Right cardiac atrium (tissue), 5 donors: ENCODE data around the gene RBM26. TPM values are rescaled to one million over a fixed set of nuclear protein-coding genes. Genes with fewer than 3 reads are reported as not detected.

ENCODE experiments used
- ATAC-seq, 2 donors: fragments of 200-7000 bp; cut with Tn5 transposase; one replicate each; pipeline versions ENCODE4 v1.8.0 to v1.9.1; 2020; ENCODE audit warnings: moderate library complexity in 2 of 2, mild to moderate bottlenecking in 1 of 2
- DNase-seq, 3 donors: peaks; one replicate each; pipeline ENCODE4 v3.0.0-alpha.2; 2020
- H3K27ac ChIP-seq: one replicate; pipeline ENCODE4 v1.5.1; 2013; ENCODE audit warnings: mild to moderate bottlenecking, low read length, control low read depth, moderate library complexity
- H3K27me3 ChIP-seq: one replicate; pipeline ENCODE4 v1.6.1; 2013; ENCODE audit not compliant: control insufficient read depth, insufficient read depth
- H3K4me1 ChIP-seq: one replicate; pipeline ENCODE4 v1.6.1; 2013; ENCODE audit warnings: low read length; ENCODE audit not compliant: control insufficient read depth, insufficient read depth
- H3K4me3 ChIP-seq: one replicate; pipeline ENCODE4 v1.5.1; 2013; ENCODE audit warnings: low read length, control low read depth
- H3K9me3 ChIP-seq: one replicate; pipeline ENCODE4 v1.6.1; 2013; ENCODE audit warnings: low read length; ENCODE audit not compliant: control insufficient read depth
- WGBS: extraction: QIAGEN DNeasy Blood & Tissue Kit; methylation state at CpG from one replicate; pipeline ENCODE4 v1.1.7; 2013; 5-methylcytosine and 5-hydroxymethylcytosine counted together
- intact Hi-C, 4 donors: fragments of 100-400 bp; cut with DNase I; formaldehyde crosslinking; loops; one replicate each; pipeline versions ENCODE4 v1.11.0 to v1.14.0; 2022 to 2023
- polyA plus RNA-seq: library from polyadenylated mRNA; stranded (reverse); fragments of 200-250 nt; gene quantifications from one replicate; pipeline ENCODE4 v1.2.3, GENCODE V29; 2013
- total RNA-seq, 4 donors: library from RNA; stranded (reverse); fragmentation: NEBNext Ultra II Directional; extraction: Animal tissue kit (Norgen Biotek cat#: 25700); gene quantifications; one replicate each; pipeline ENCODE4 v1.2.1, GENCODE V29; 2021
- donor health status: healthy with polysubstance abuse.
- donor health status: DM: no; HTN: yes; CAD: no.
- donor health status: DM: no; HTN: no; CAD: no.
- donor health status: DM: no; HTN: yes; CAD: no; lungs with severe emphysema.
- donor health status: DM: yes; HTN: yes; CAD: no.

Gene RBM26
- total and polyA plus RNA-seq, 5 donors, result 14.5 to 28.2 (median 26.6) TPM

GRCh38 chr13:79336966-79337365 lies 69.1 kb downstream of the RBM26 start:
- no peak overlapping the region for H3K27ac ChIP-seq
- intact Hi-C loops, result no loop called here
- peak in 1 of 3 donors; percentile 21 for DNase-seq
- no peak overlapping the region for H3K4me3 ChIP-seq
- ATAC-seq, result no peak
- 84% methylated on average over 12 of the region's 12 CpGs for whole genome bisulfite sequencing
- no peaks in the 10 kb centered on the region for H3K4me1 ChIP-seq
- H3K9me3 ChIP-seq, result no peaks in the 10 kb centered on the region
- no peaks in the 10 kb centered on the region for H3K27me3 ChIP-seq

GRCh38 chr13:79328510-79328909 lies 77.5 kb downstream of the RBM26 start:
- WGBS, result 94% methylated on average over 1 of the region's 1 CpG
- H3K4me3 ChIP-seq, result no peak overlapping the region
- H3K9me3 ChIP-seq, result no peaks in the 10 kb centered on the region
- no peak overlapping the region for H3K27ac ChIP-seq
- DNase-seq (no peak), ATAC-seq (no peak)
- no peaks in the 10 kb centered on the region for H3K27me3 ChIP-seq
- no peaks in the 10 kb centered on the region for H3K4me1 ChIP-seq
- intact Hi-C loops, result no loop called here

DNA sequence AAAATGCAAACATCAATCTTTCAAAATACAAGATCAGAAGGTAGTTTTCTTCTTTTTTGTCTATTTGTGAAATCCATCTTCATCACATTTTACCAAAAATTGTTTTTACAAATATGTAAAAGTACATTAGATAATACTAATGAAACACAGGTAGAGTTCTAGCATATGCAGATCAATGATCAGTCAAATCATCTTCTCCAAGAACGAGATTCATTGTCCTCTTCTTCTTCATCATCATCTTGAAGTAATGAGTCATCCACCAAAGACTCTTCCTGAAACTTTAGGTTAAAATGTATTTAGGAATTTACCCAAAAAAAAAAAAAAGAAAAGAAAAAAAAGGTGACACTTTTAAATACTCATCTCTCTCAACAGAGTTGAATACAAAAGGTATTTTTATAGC lies 85.6 kb downstream of the RBM26 start:
- intact Hi-C loops, result no loop called here
- no peak overlapping the region for H3K4me3 ChIP-seq
- H3K4me1 ChIP-seq, result no peaks in the 10 kb centered on the region
- H3K27me3 ChIP-seq, result no peaks in the 10 kb centered on the region
- 94% methylated on average over 1 of the region's 1 CpG for WGBS
- ATAC-seq, result no peak
- no peaks in the 10 kb centered on the region for H3K9me3 ChIP-seq
- no peak overlapping the region for H3K27ac ChIP-seq
- DNase-seq, result no peak

- no peak overlapping the region for H3K4me3 ChIP-seq
- DNase-seq (no peak), ATAC-seq (no peak)
- H3K27ac ChIP-seq, result no peak overlapping the region
- intact Hi-C loops, result no loop called here
- WGBS, result 85% methylated on average over 4 of the region's 4 CpGs
- no peaks in the 10 kb centered on the region for H3K4me1 ChIP-seq
- H3K9me3 ChIP-seq, result no peaks in the 10 kb centered on the region
- no peaks in the 10 kb centered on the region for H3K27me3 ChIP-seq
Measured at GRCh38 chr13:79318664-79319063, 87.4 kb downstream of the RBM26 start.

DNA sequence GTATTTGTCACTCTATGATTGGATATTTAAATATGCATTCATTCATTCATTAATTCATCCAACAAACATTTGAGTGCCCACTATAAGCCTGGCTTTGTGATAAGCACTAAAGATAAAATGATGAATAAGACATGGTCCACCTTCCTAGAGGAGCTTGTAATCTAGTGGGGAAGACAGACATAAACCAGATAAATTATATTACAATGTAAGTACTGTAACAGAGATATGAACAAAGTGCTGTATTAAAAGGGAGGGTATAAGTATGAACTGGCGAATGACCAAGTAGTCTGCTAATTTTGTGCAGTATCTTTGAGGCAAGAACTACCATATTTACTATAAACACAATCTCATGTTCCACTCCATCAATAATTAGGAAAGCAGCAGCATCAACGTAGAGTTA lies 88.2 kb downstream of the RBM26 start:
- no peak for DNase-seq
- Histone ChIP-seq H3K9me3 (no peaks in the 10 kb centered on the region), H3K27ac (no peak overlapping the region), H3K27me3 (no peaks in the 10 kb centered on the region), H3K4me1 (no peaks in the 10 kb centered on the region), H3K4me3 (no peak overlapping the region)
- WGBS, result 88% methylated on average over 2 of the region's 2 CpGs
- intact Hi-C loops, result no loop called here
- no peak for ATAC-seq

DNA sequence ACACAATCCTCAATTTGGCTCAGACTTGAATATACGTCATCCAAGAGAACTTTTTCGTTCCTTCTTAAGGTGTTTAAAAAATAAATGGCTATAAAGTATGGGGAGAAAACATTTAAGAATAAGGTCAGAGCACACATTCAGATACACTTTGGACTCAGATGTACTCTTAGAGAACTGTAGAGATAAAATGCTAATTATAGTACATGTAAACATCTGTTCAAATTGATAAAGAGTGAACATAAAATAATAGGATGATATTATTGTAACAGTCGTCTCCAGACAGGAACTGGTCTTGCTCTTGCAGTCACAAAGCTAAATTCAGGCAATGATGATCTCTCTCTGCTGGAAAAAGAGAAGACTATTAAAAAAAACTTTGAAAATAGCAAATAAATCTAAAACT lies 91.4 kb downstream of the RBM26 start:
- no peaks in the 10 kb centered on the region for H3K4me1 ChIP-seq
- no peak overlapping the region for H3K27ac ChIP-seq
- H3K4me3 ChIP-seq, result no peak overlapping the region
- intact Hi-C loops, result no loop called here
- peak; percentile 19 to 26 for ATAC-seq
- no peaks in the 10 kb centered on the region for H3K27me3 ChIP-seq
- H3K9me3 ChIP-seq, result no peaks in the 10 kb centered on the region
- no peak for DNase-seq
- WGBS, result 22% methylated on average over 3 of the region's 3 CpGs

DNA sequence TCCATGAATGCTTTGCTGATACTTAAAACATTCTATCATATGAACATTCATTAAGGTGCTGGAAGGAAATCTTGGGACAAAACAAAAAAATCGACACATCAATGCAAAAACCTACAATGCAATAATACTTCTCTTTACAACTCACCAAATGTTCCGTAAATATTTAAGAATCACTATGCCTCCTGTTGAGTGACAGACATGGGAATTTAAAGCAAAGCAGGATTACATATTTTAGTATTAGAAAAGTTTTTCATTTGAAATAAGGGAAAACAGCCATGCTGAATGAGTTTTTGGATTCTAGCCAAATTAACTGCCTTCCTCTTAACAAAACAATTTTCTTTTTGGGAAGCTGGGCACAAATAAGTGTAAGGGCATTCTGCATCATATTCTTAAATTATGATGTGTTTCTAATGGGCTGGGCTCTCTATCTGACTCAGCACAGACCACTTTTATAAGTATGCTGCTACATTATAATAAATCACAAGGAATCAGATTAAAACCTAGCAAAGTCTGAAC lies 93.7 kb downstream of the RBM26 start:
- no peak for ATAC-seq
- no peaks in the 10 kb centered on the region for H3K4me1 ChIP-seq
- H3K9me3 ChIP-seq, result no peaks in the 10 kb centered on the region
- WGBS, result 49% methylated on average over 2 of the region's 2 CpGs
- no peaks in the 10 kb centered on the region for H3K27me3 ChIP-seq
- no peak for DNase-seq
- intact Hi-C loops, result no loop called here
- no peak overlapping the region for H3K27ac ChIP-seq
- H3K4me3 ChIP-seq, result no peak overlapping the region

DNA sequence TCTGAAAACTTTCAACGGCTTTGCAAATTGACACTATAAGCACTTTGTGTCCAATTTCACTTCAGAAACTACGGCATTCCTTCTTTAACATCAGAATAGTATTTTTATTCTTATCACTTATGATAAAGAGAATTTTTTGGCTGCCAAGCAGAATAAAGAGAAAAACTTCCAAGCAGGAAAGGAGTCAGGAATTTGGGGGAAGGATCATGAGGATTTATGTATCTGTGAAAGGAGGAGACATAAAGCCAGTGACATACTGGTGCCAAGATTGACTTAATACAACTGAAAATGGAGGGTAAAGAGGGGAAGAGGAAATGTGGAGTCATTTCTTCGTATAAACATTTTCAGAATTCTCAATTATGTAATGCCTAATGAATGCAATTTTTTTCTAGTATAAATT lies 94.7 kb downstream of the RBM26 start:
- H3K4me3 ChIP-seq, result no peak overlapping the region
- no peak for DNase-seq
- no peaks in the 10 kb centered on the region for H3K4me1 ChIP-seq
- WGBS, result 32% methylated on average over 3 of the region's 3 CpGs
- no peak overlapping the region for H3K27ac ChIP-seq
- ATAC-seq, result no peak
- no peaks in the 10 kb centered on the region for H3K27me3 ChIP-seq
- intact Hi-C loops, result no loop called here
- no peaks in the 10 kb centered on the region for H3K9me3 ChIP-seq

GRCh38 chr13:79309690-79310089 lies 96.4 kb downstream of the RBM26 start:
- no peaks in the 10 kb centered on the region for H3K4me1 ChIP-seq
- no peak overlapping the region for H3K4me3 ChIP-seq
- no peak for ATAC-seq
- no peak overlapping the region for H3K27ac ChIP-seq
- H3K27me3 ChIP-seq, result no peaks in the 10 kb centered on the region
- intact Hi-C loops, result no loop called here
- WGBS, result 86% methylated on average over 9 of the region's 9 CpGs
- H3K9me3 ChIP-seq, result no peaks in the 10 kb centered on the region
- DNase-seq, result no peak

DNA sequence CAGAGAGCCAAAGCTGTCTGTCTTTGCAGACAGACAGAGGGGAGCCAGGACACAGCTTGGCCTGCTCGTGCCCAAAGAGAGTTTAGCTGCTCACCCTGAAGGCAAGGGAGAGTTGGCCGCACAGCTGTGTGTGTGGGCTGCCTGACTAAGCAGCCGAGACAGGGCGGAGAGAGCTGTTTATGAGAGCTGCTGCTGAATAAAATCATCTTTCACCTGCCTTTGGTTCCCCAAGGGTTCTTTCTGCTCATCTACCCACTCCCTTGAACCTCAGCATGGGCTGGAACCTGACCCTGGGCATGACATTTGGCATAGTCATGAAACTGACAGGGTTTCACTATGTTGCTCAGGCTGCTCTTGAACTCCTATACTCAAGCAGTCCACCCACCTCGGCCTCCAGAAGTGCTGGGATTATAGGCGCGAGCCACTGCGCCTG lies 98.2 kb downstream of the RBM26 start:
- Histone ChIP-seq H3K4me3 (no peak overlapping the region), H3K9me3 (no peaks in the 10 kb centered on the region), H3K4me1 (no peaks in the 10 kb centered on the region), H3K27ac (no peak overlapping the region), H3K27me3 (no peaks in the 10 kb centered on the region)
- peak in 2 of 3 donors; percentile 45 to 46 for DNase-seq
- WGBS, result 55% methylated on average over 8 of the region's 8 CpGs
- peak; percentile 29 to 42 for ATAC-seq
- intact Hi-C loops, result no loop called here

DNA sequence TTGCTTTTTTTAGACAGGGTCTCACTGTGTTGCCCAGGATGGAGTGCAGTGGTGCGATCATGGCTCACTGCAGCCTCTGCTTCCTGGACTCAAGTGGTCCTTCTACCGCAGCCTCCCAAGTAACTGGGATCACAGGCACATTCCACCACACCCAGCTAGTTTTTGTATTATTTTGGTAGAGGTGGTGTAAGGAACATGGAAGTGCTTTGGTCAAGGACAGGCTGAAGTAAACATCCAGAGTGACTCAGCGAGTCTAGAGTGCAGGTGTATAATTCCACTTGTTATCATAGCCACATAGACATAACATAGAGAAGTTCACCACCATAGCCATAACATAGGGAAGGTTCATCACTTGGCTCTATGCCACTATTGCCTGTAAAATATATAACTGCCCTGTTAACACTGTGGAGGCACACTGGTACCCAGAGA lies 98.6 kb downstream of the RBM26 start:
- intact Hi-C loops, result no loop called here
- H3K27me3 ChIP-seq, result no peaks in the 10 kb centered on the region
- H3K4me1 ChIP-seq, result no peaks in the 10 kb centered on the region
- 94% methylated on average over 3 of the region's 3 CpGs for WGBS
- ATAC-seq, result no peak
- DNase-seq, result no peak
- H3K4me3 ChIP-seq, result no peak overlapping the region
- H3K27ac ChIP-seq, result no peak overlapping the region
- H3K9me3 ChIP-seq, result no peaks in the 10 kb centered on the region

- 87% methylated on average over 1 of the region's 1 CpG for whole genome bisulfite sequencing
Measured at GRCh38 chr13:79306650-79307049, 99.4 kb downstream of the RBM26 start.

More at GRCh38 chr13:79306650-79307049, 99.4 kb downstream of the RBM26 start:
- no peak overlapping the region for H3K4me3 ChIP-seq
- intact Hi-C loops, result no loop called here
- no peak for DNase-seq
- no peaks in the 10 kb centered on the region for H3K9me3 ChIP-seq
- H3K27me3 ChIP-seq, result no peaks in the 10 kb centered on the region
- no peaks in the 10 kb centered on the region for H3K4me1 ChIP-seq
- ATAC-seq, result no peak
- no peak overlapping the region for H3K27ac ChIP-seq
